OCI-LY1 (cell line): ENCODE results near the gene IGSF3.

ENCODE experiments used
- CTCF ChIP-seq: fragments of 200-600 bp; sonication (generic), shearing (Covaris generic); IDR thresholded peaks from 2 replicates; pipeline ENCODE4 v1.5.1; 2017; ENCODE audit warnings: mild to moderate bottlenecking, antibody characterized with exemption, low read length, moderate library complexity, mixed read lengths
- EZH2 ChIP-seq: fragments of 200-600 bp; sonication (generic), shearing (Covaris generic); IDR thresholded peaks from 2 replicates; pipeline ENCODE4 v1.8.0; 2017; ENCODE audit warnings: borderline replicate concordance, mixed run types, mild to moderate bottlenecking, antibody characterized with exemption, low read length, moderate library complexity, mixed read lengths

- TF ChIP-seq CTCF (no peak), EZH2 (no peak)
Measured at GRCh38 chr1:116674751-116675150, 7.2 kb upstream of the IGSF3 start.
